Measurements from ENCODE around the gene UVRAG. TPM values are rescaled to one million over a fixed set of nuclear protein-coding genes. Genes with fewer than 3 reads are reported as not detected.
A peak's percentile ranks its signal among the peaks of the same experiment; 100 is the strongest.

UVRAG gene
- total and polyA plus RNA-seq, 2 of the 13 experiments (the other 11 are each of a cell fraction or from before 2014, with no cell fraction given): 9.7 to 17.3 TPM

GRCh38 chr11:75766443-75767227, 48.4 kb upstream of the UVRAG start (continued):
- TF ChIP-seq, protein P1, sequence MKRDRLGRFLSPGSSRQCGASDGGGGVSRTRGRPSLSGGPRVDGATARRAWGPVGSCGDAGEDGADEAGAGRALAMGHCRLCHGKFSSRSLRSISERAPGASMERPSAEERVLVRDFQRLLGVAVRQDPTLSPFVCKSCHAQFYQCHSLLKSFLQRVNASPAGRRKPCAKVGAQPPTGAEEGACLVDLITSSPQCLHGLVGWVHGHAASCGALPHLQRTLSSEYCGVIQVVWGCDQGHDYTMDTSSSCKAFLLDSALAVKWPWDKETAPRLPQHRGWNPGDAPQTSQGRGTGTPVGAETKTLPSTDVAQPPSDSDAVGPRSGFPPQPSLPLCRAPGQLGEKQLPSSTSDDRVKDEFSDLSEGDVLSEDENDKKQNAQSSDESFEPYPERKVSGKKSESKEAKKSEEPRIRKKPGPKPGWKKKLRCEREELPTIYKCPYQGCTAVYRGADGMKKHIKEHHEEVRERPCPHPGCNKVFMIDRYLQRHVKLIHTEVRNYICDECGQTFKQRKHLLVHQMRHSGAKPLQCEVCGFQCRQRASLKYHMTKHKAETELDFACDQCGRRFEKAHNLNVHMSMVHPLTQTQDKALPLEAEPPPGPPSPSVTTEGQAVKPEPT (CRISPR knock-in tag; IDR thresholded peaks at IDR 0.05; ENCODE audit: low read depth): no peak
- TF ChIP-seq TOE1 (CRISPR knock-in tag; IDR thresholded peaks at IDR 0.05) (no peak), NFE2L1 (CRISPR knock-in tag; IDR thresholded peaks at IDR 0.05; ENCODE audit: borderline replicate concordance) (no peak), ZNF121 (CRISPR knock-in tag; IDR thresholded peaks at IDR 0.05) (no peak), ZNF282 (IDR thresholded peaks at IDR 0.05; ENCODE audit: partially characterized antibody) (no peak), ZNF281 (CRISPR knock-in tag; IDR thresholded peaks at IDR 0.05; ENCODE audit: borderline replicate concordance) (0 out of 2 replicates have a peak, but pooled peaks have one; percentile 11), KLF13 (CRISPR knock-in tag; IDR thresholded peaks at IDR 0.05) (no peak), SRSF4 (IDR thresholded peaks at IDR 0.05; ENCODE audit: low read depth, low read length, poor library complexity, severe bottlenecking) (no peak), ZBTB38 (CRISPR knock-in tag; IDR thresholded peaks at IDR 0.05) (no peak), TEAD3 (CRISPR knock-in tag; optimal IDR thresholded peaks at IDR 0.05; ENCODE audit: borderline replicate concordance) (peak; percentile 25), ZNF446 (CRISPR knock-in tag; IDR thresholded peaks at IDR 0.05) (no peak), MXD3 (CRISPR knock-in tag; IDR thresholded peaks at IDR 0.05) (no peak), NFIB (CRISPR knock-in tag; IDR thresholded peaks at IDR 0.05; ENCODE audit: borderline replicate concordance) (no peak)

Measured in HepG2 (cell line).